HG03039 (cell line): ENCODE results near the gene TMEM221.

Experiments
- ATAC-seq: cut with Tn5 transposase; IDR thresholded peaks from one replicate; pipeline ENCODE4 v1.9.1; 2021; ENCODE audit warnings: mild to moderate bottlenecking, moderate library complexity; ENCODE audit not compliant: unreplicated experiment

TMEM221 gene

DNA sequence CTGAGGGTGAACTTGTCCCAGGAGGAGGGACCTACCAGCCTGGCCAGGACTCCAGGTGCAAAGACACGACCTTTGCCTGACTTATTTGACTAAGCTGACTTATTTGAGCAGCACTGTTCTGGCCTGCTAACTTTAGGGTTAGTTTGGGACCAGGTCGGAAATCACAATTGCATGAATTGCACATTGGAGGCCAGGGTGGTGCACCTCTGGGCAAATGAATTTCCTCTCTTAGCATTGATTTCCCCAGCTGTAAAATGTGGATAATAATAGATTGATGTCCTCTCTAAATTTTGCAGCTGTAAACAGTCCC, 41.6 kb downstream of the TMEM221 start:
- no peak for ATAC-seq

DNA sequence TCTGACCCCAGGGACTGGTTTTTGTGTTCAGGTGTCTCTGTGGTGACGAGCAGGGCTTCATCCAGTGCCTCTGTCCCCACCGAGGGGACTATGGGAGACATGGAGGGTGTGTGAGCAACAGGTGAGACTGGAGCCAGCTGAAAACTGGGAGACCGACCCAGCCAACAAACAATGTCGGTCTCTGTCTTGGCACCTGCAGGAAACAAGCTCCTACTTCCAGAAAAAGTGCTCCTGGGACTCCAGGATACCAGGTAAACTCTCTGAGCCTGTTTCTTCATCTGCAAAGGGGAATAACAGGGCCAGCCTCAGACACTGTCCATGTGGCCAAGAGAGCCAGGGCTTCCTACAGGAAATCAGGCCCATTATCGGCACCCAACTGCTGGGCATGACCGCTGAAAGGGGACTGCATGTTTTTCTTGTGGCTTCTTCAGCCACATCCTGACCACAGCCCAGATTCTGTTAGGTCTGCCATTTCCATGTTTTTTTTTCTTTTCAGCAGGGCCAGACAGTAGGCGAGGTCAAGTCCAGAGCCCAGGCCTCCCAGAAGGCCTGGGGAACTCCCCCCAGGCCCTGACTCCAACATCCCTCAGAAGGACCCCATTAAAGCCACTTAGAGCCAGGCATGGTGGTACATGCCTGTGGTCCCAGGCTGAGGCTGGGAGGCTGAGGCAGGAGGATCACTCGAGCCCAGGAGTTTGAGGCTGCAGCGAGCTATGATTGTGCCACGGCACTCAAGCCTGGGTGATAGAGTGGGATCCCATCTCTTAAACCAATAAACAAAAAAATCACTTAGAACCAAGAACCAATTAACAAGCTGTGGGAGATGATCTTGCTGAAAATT, 42.2 kb downstream of the TMEM221 start:
- no peak for ATAC-seq

DNA sequence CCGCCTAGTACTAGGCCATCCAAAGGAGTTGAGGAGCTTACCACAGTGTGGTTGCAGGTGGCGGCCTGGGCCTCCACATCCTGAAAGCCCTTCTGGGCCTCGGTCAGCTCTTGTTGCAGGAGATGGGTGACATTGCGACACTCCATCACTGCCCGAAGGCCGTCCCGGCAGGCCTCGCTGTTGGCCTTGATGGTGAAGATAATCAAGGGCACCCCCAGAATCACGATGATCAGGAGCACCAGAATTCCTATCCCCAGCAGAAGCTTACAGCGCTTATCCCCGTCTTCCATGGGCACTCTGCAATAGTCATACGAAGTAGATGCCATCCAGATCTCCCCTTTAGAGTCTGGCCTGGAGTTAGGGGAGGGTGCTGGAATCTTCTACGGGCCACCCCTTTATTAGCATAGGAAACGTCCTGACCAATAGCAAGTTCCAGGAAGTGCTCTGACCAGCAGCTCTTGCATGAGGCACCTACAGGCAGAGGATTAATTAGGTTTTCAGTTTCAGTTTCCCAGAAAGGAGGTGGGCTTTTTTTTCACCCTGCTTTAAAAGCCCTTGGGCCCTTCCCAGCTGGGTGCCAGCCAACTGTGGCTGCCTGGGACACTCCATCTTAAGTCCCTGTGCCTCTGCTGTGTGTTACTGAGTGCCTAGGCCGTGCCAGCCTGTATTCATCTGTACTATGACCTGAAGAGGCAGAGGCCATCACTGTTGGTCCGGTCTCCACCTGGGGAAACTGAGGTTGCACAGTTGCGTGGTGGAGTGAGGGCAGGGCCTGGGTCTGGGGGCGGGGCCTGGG, 43.0 kb downstream of the TMEM221 start, which contains the start of gene BST2:
Gene BST2 (minus strand): TSS at position 381 of the 796 bp plus-strand sequence. CDS start 55 bp downstream, at position 326.
- ATAC-seq: peak; percentile 60

DNA sequence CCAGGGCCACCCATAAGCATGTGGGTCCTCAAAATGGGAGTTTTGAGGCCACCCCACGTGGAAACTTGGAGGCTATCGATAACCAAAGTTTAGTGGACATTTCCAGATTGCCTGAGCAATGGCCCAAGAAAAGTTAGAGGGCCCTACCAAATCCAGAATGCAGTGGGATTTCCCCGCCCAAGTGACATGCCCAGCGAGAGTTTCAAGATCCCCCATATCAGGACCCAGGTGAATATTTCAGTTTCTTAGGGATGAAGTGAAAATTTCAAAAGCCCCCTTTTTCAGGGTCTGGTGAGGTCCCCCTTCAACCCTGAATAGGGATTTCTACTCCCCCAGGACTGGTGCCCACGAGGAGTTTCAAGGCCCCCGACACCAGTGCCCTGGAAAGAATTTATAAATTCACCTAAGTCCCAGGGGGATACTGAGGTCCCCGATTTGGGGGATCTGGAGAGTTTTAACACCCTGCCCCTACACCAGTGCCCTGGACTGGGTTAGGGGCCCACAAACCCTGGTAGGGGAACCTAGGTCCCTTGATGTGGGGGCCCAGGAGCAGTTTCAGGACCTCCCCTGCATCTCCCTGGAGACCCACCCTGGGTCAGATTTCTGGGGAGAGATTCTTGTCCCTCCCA, 43.7 kb downstream of the TMEM221 start:
- peak; percentile 3 for ATAC-seq

DNA sequence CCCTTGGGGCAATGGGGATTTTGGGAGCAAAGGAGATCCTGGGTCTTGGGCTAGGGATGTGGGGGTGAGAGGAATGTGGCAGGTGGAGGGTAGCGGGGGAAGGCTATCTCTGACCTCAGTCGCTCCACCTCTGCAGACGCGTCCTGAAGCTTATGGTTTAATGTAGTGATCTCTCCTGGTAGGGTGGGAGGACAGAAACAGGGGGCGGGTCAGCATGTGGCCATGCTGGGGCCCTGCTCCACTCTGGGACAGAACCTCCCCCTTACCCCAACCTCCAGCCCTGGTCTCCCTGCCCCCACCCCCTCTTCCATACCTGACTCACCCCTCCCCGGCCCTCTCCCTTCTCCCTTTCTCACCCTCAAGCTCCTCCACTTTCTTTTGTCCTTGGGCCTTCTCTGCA, 44.5 kb downstream of the TMEM221 start:
- ATAC-seq: no peak

DNA sequence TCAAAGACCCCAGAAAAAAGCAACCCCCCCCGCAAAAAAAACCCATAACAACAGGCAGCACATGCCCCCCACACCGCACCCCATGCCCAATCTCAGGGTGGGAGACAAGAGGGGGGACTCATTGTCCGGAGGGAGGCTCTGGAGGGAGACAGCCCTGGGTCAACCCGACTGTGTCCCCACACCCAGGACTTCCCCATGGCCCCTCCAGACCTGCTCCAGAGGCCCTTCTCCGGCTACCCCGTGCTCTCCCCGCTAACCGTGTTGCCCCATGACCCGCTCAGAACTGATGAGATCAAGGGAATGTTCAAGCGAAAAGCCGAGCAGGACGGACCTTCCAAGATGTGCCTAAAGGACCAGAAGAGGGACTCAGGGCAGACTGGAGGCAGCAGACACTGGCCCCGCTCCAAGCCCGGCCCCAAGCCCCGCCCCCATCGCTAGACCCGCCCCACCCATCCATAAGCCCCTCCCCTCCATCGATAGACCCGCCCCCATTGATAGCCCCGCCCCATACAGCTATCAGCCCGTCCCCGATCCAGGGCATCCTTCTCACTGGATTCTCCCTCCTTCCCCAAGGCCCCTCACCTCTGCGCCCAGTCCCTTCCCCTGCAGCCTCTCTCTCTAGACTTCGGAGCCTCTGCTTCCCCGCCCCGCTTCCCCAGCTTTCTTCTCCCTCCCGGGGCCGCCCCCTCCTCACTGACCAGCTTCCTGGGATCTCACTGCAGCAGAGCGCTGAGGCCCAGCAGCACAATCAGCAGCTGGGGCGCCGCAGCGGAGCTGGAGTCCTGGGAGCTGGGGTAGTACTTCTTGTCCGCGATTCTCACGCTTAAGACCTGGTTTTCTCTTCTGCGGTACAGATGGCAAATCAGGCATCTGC, 45.2 kb downstream of the TMEM221 start:
- no peak for ATAC-seq

GRCh38 chr19:17401628-17402027, 46.8 kb downstream of the TMEM221 start:
- no peak for ATAC-seq

- ATAC-seq: no peak
Observed at GRCh38 chr19:17398902-17399527, 49.5 kb downstream of the TMEM221 start.

- ATAC-seq: no peak
Observed at GRCh38 chr19:17394891-17395415, 53.5 kb downstream of the TMEM221 start.

GRCh38 chr19:17393914-17394313, 54.6 kb downstream of the TMEM221 start, which contains the start of gene CCDC194:
Gene CCDC194, minus strand, starts transcription at chr19:17394196. Its CDS starts 38 bp downstream, at chr19:17394158.
- ATAC-seq: no peak

DNA sequence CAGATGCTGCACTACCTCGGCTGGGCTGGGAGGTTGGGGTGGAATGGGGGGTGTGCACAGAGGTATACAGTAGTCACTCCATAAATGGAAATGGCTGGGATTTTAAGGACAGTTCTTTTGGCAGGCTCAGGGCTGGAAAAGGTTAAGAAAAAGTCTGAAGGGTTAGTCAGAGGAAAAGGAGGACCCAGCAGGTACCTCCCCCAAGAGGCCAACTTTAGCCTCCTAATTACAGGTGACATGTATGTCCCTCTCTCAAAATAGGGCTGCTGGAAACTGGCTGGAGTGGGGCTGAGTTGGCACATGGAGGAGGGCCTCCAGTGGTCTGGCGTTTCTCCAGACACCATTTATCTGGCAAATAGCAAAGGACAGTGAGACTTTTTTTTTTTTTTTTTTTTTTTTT, 55.5 kb downstream of the TMEM221 start:
- no peak for ATAC-seq

GRCh38 chr19:17391371-17392151, 56.9 kb downstream of the TMEM221 start:
- no peak for ATAC-seq

GRCh38 chr19:17390665-17391370, 57.6 kb downstream of the TMEM221 start:
- peak; percentile 78 for ATAC-seq

DNA sequence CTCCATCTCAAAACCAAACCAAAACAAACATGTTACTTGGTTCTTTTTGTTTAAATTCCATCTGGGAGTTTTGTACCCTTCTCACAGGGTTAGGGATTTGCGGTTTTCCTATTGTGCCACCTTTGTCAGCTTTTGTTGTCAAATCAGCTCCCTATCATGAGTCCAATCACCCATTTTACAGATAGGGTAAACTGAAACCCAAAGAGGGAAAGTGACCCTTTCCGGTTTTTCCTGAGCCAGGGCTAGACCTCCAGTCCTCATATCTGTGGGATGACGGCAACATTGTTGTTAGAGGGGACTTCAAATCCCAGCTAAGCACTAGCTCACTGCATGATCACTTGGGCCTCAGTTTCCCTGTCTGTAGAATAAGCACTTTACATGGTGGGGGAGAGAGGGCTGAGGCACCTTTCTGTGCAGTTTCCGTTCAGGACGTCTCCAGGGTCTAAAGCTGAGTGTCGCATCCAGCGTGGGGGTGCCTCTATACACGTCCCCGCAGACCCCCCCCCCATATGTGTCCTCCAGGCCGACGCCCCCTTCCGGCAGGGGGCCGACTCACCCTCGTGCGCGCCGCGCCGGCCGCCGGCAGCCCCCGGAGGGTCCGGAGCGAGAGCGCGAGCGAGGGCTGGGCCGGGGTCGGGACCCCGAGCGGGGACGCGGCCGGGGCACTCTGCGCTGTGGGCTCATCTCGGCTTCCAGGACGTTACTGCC, 58.4 kb downstream of the TMEM221 start:
- ATAC-seq: no peak

- ATAC-seq: no peak
Observed at GRCh38 chr19:17389288-17389687, 59.2 kb downstream of the TMEM221 start.

- no peak for ATAC-seq
Observed at GRCh38 chr19:17385878-17386611, 62.4 kb downstream of the TMEM221 start.
